ENCODE data around the gene TMA7B.

Gene TMA7B

GRCh38 chr22:39952347-39952746, 7.8 kb upstream of the TMA7B start:
- DNase-seq (ENCODE audit: low read depth), result no peak

- no peak for DNase-seq (ENCODE audit: low read depth)
Measured at GRCh38 chr22:39953101-39953500, 7.1 kb upstream of the TMA7B start.

GRCh38 chr22:39954584-39955055, 5.6 kb upstream of the TMA7B start:
- no peak for DNase-seq (ENCODE audit: low read depth)

GRCh38 chr22:39955675-39956074, 4.5 kb upstream of the TMA7B start:
- DNase-seq (ENCODE audit: low read depth), result no peak

- no peak for DNase-seq (ENCODE audit: low read depth)
Measured at GRCh38 chr22:39956932-39957664, 3.1 kb upstream of the TMA7B start.

GRCh38 chr22:39958009-39958711, 2.0 kb upstream of the TMA7B start:
- DNase-seq (ENCODE audit: low read depth), result no peak

GRCh38 chr22:39958949-39959639, 1.1 kb upstream of the TMA7B start:
- no peak for DNase-seq (ENCODE audit: low read depth)

- DNase-seq (ENCODE audit: low read depth), result no peak
Measured at GRCh38 chr22:39960791-39961746, 872 bp downstream of the TMA7B start.

- DNase-seq (ENCODE audit: low read depth), result no peak
Measured at GRCh38 chr22:39962071-39962470, 1.9 kb downstream of the TMA7B start.

- no peak for DNase-seq (ENCODE audit: low read depth)
Measured at GRCh38 chr22:39965748-39966147, 5.6 kb downstream of the TMA7B start.

GRCh38 chr22:39966470-39966869, 6.3 kb downstream of the TMA7B start:
- no peak for DNase-seq (ENCODE audit: low read depth)

GRCh38 chr22:39967103-39967829, 7.1 kb downstream of the TMA7B start:
- no peak for DNase-seq (ENCODE audit: low read depth)

GRCh38 chr22:39967996-39968972, 8.1 kb downstream of the TMA7B start:
- DNase-seq (ENCODE audit: low read depth), result no peak

- DNase-seq (ENCODE audit: low read depth), result no peak
Measured at GRCh38 chr22:39970742-39971141, 10.5 kb downstream of the TMA7B start.

- no peak for DNase-seq (ENCODE audit: low read depth)
Measured at GRCh38 chr22:39972641-39973040, 12.4 kb downstream of the TMA7B start.

- DNase-seq (ENCODE audit: low read depth), result no peak
Measured at GRCh38 chr22:39973656-39974055, 13.5 kb downstream of the TMA7B start.

- DNase-seq (ENCODE audit: low read depth), result no peak
Measured at GRCh38 chr22:39974065-39974464, 13.9 kb downstream of the TMA7B start.

- DNase-seq (ENCODE audit: low read depth), result no peak
Measured at GRCh38 chr22:39979048-39979447, 18.9 kb downstream of the TMA7B start.

GRCh38 chr22:39979458-39979857, 19.3 kb downstream of the TMA7B start:
- no peak for DNase-seq (ENCODE audit: low read depth)

- no peak for DNase-seq (ENCODE audit: low read depth)
Measured at GRCh38 chr22:39980596-39980995, 20.4 kb downstream of the TMA7B start.

All from T follicular helper cell (primary cell).